GM18870 (cell line): Measurements from ENCODE around the gene LAMA4.

Experiments
- ATAC-seq: cut with Tn5 transposase; IDR thresholded peaks from one replicate; pipeline ENCODE4 v1.9.1; 2021; ENCODE audit warnings: moderate library complexity; ENCODE audit not compliant: unreplicated experiment

The LAMA4 gene

GRCh38 chr6:112253841-112254816, at the start of gene LAMA4:
TSS of gene LAMA4 (minus strand) at chr6:112254567. CDS start at chr6:112254150, 417 bp downstream.
- ATAC-seq, result no peak

GRCh38 chr6:112302142-112302705, 47.9 kb upstream of the LAMA4 start:
- ATAC-seq, result no peak

GRCh38 chr6:112300896-112301295, 46.5 kb upstream of the LAMA4 start:
- ATAC-seq, result no peak

- no peak for ATAC-seq
Measured at GRCh38 chr6:112298816-112299281, 44.5 kb upstream of the LAMA4 start.

- ATAC-seq, result no peak
Measured at GRCh38 chr6:112298021-112298745, 43.8 kb upstream of the LAMA4 start.

GRCh38 chr6:112296694-112297093, 42.3 kb upstream of the LAMA4 start:
- ATAC-seq, result no peak

GRCh38 chr6:112296122-112296521, 41.8 kb upstream of the LAMA4 start:
- ATAC-seq, result peak; percentile 76

GRCh38 chr6:112291161-112291762, 36.9 kb upstream of the LAMA4 start:
- ATAC-seq, result no peak

GRCh38 chr6:112289038-112289566, 34.7 kb upstream of the LAMA4 start:
- ATAC-seq, result no peak

GRCh38 chr6:112288475-112288874, 34.1 kb upstream of the LAMA4 start:
- ATAC-seq, result no peak

- no peak for ATAC-seq
Measured at GRCh38 chr6:112287577-112288225, 33.3 kb upstream of the LAMA4 start.

- ATAC-seq, result no peak
Measured at GRCh38 chr6:112286500-112287144, 32.3 kb upstream of the LAMA4 start.

- ATAC-seq, result peak; percentile 97
Measured at GRCh38 chr6:112286010-112286409, 31.6 kb upstream of the LAMA4 start.

- no peak for ATAC-seq
Measured at GRCh38 chr6:112284603-112285002, 30.2 kb upstream of the LAMA4 start.

GRCh38 chr6:112283621-112284020, 29.3 kb upstream of the LAMA4 start:
- no peak for ATAC-seq

- ATAC-seq, result no peak
Measured at GRCh38 chr6:112281821-112282615, 27.7 kb upstream of the LAMA4 start.

- ATAC-seq, result no peak
Measured at GRCh38 chr6:112279031-112279935, 24.9 kb upstream of the LAMA4 start.

GRCh38 chr6:112275365-112275764, 21.0 kb upstream of the LAMA4 start:
- no peak for ATAC-seq
